Thyroid gland (tissue), 4 donors: ENCODE measurements around the gene B9D1.

ENCODE experiments used
- CTCF ChIP-seq, 6 experiments: fragments of 200-600 bp in 3 of 6; fragments of 450-650 bp in 3 of 6; sonication (generic) in 3 of 6; IDR thresholded peaks; one replicate each; pipeline ENCODE4 v1.5.1; 2016 to 2019; ENCODE audit warnings: antibody characterized with exemption in 6 of 6, mild to moderate bottlenecking in 2 of 6, inconsistent platforms in 1 of 6, moderate library complexity in 1 of 6
- POLR2A ChIP-seq, 2 donors: fragments of 450-650 bp; IDR thresholded peaks; one replicate each; pipeline ENCODE4 v1.6.1; 2017; ENCODE audit warnings: antibody characterized with exemption in 2 of 2, mild to moderate bottlenecking in 2 of 2, moderate library complexity in 1 of 2

GRCh38 chr17:19304751-19305150 is 57.8 kb downstream of the B9D1 start:
- no peak for TF ChIP-seq CTCF (IDR thresholded peaks at IDR 0.05)
- TF ChIP-seq POLR2A (IDR thresholded peaks at IDR 0.05): no peak
